Measurements from ENCODE around the gene MFSD11. TPM values are rescaled to one million over a fixed set of nuclear protein-coding genes. Genes with fewer than 3 reads are reported as not detected.

Gene MFSD11
- total and polyA plus RNA-seq, 2 of the 8 experiments (the other 6 are each of a cell fraction or from before 2014, with no cell fraction given) = 17.7 to 19.8 TPM

GRCh38 chr17:76688165-76688622 is 49.7 kb upstream of the MFSD11 start:
- ChIA-PET CTCF (ENCODE audit: partially characterized antibody) (interaction anchor here (0.9 to 13.1 kb wide), 7 partner anchors 10 to 64 kb away, joined by 3 to 155 read pairs (median 4); partner anchors contain the start of genes JMJD6, METTL23 and MXRA7), POLR2A (ENCODE audit: partially characterized antibody) (interaction anchor here (0.8 to 2.7 kb wide), 3 partner anchors 17 to 117 kb away, joined by 3 to 12 read pairs (median 3); no protein-coding TSS in a partner anchor)
- no peak overlapping the region for H4K5ac ChIP-seq (ENCODE audit: insufficient read length, low read depth, low read length)
- no peak overlapping the region for H2BK20ac ChIP-seq (ENCODE audit: low read length)
- H3K4me1 ChIP-seq (replicated peaks in 1 of 4; ENCODE audit: control insufficient read depth in 3 of 4, insufficient read depth in 4 of 4, low read length in 3 of 4) = peaks cover 0 to 21% (median 11%) of the 10 kb centered on the region in 4 experiments; a peak in 6 of 7 replicates
- no peak overlapping the region for H3K4me3 ChIP-seq (ENCODE audit: extremely low read depth in 1 of 4, insufficient read depth in 2 of 4, low read depth in 3 of 4, low read length in 4 of 4)
- H3K27ac ChIP-seq (ENCODE audit: low read depth, low read length) = no peak overlapping the region
- H4K20me1 ChIP-seq (replicated peaks in 1 of 2; ENCODE audit: control insufficient read depth in 1 of 2, insufficient read depth in 2 of 2, low read length in 2 of 2) = peaks cover 0 to 2% of the 10 kb centered on the region in 2 experiments
- H2AFZ ChIP-seq (ENCODE audit: low read length) = no peak overlapping the region
- H3K27me3 ChIP-seq (replicated peaks in 1 of 4; ENCODE audit: control insufficient read depth in 3 of 4, extremely low read depth in 1 of 4, insufficient read depth in 3 of 4, low read length in 3 of 4) = no peaks in the 10 kb centered on the region; a peak in 1 of 7 replicates
- H2BK120ac ChIP-seq (replicated peaks; ENCODE audit: low read depth, low read length) = no peak overlapping the region
- H3K4me2 ChIP-seq (ENCODE audit: insufficient read depth in 1 of 2, low read depth in 2 of 2, low read length in 2 of 2) = no peak overlapping the region
- H3K23ac ChIP-seq (ENCODE audit: insufficient read length) = no peak overlapping the region
- no peak overlapping the region for H2BK12ac ChIP-seq (ENCODE audit: low read depth, low read length)
- DNase-seq (ENCODE audit: low read depth in 1 of 2, low spot score in 2 of 2) = no peak
- H4K91ac ChIP-seq (replicated peaks; ENCODE audit: insufficient read length, low read length) = no peak overlapping the region
- no peaks in the 10 kb centered on the region for H3K79me1 ChIP-seq (ENCODE audit: low read depth, low read length)
- no peaks in the 10 kb centered on the region for H3K9me3 ChIP-seq (ENCODE audit: insufficient read depth in 2 of 2, low read depth in 1 of 2, low read length in 1 of 2)
- H2BK5ac ChIP-seq (ENCODE audit: low read depth, low read length) = no peak overlapping the region
- no peak overlapping the region for H2AK5ac ChIP-seq (ENCODE audit: low read depth, low read length)
- H3K4ac ChIP-seq (replicated peaks; ENCODE audit: insufficient read length, low read depth, low read length) = no peak overlapping the region
- no peak overlapping the region for H4K8ac ChIP-seq (ENCODE audit: extremely low read depth, insufficient read depth, low read length)
- no peak overlapping the region for H3K9ac ChIP-seq (replicated peaks in 1 of 4; ENCODE audit: extremely low read depth in 1 of 4, low read depth in 3 of 4, low read length in 3 of 4)
- no peaks in the 10 kb centered on the region for H3K36me3 ChIP-seq (ENCODE audit: control insufficient read depth in 2 of 4, insufficient read depth in 4 of 4, low read length in 3 of 4)
- H3K18ac ChIP-seq (ENCODE audit: extremely low read depth, low read length) = no peak overlapping the region
- H2BK15ac ChIP-seq (ENCODE audit: low read length) = no peak overlapping the region
- no peak for FAIRE-seq
- 90% methylated on average over 11 of the region's 11 CpGs; no CpG with 5 or more reads in 1 of the 2 experiments for WGBS, 2 experiments (ENCODE audit: extremely low coverage in 1 of 2, insufficient coverage in 1 of 2, insufficient read length in 1 of 2, insufficient replicate concordance in 2 of 2, low coverage in 1 of 2, low lambda C conversion rate in 2 of 2, missing lambda C conversion rate in 1 of 2)
- H3K23me2 ChIP-seq (ENCODE audit: low read depth, low read length) = no peaks in the 10 kb centered on the region
- H3K14ac ChIP-seq (ENCODE audit: insufficient read length) = no peak overlapping the region
- H3K56ac ChIP-seq (replicated peaks; ENCODE audit: insufficient read length, low read depth, low read length) = no peak overlapping the region
- H3K79me2 ChIP-seq (ENCODE audit: control insufficient read depth in 1 of 2, insufficient read depth in 2 of 2, low read length in 2 of 2) = no peaks in the 10 kb centered on the region
- TF ChIP-seq SP2 (IDR thresholded peaks at IDR 0.05; ENCODE audit: low read length) (no peak), CTBP2 (IDR thresholded peaks at IDR 0.05; ENCODE audit: borderline replicate concordance, insufficient read depth, insufficient read length, low read length) (no peak), TAF7 (optimal IDR thresholded peaks at IDR 0.05; ENCODE audit: borderline replicate concordance, low read depth, low read length) (no peak), MAX (IDR thresholded peaks at IDR 0.05) (no peak), MAFK (IDR thresholded peaks at IDR 0.05; ENCODE audit: low read depth, low read length) (no peak), CREB1 (IDR thresholded peaks at IDR 0.05) (no peak), SAP30 (IDR thresholded peaks at IDR 0.05; ENCODE audit: insufficient read depth, insufficient replicate concordance, low read length) (no peak), POLR2AphosphoS5 (IDR thresholded peaks at IDR 0.05; ENCODE audit: low read depth, low read length) (no peak), SIN3A (conservative IDR thresholded peaks at IDR 0.05 in 1 of 2, IDR thresholded peaks at IDR 0.05 in 1 of 2; ENCODE audit: low read depth in 1 of 2, low read length in 2 of 2) (no peak), ATF2 (IDR thresholded peaks at IDR 0.05; ENCODE audit: low read length) (no peak), KDM5A (IDR thresholded peaks at IDR 0.05; ENCODE audit: low read length) (no peak)
